ENCODE data around the gene BPIFB1. TPM values are rescaled to one million over a fixed set of nuclear protein-coding genes. Genes with fewer than 3 reads are reported as not detected.

BPIFB1 gene
- total and polyA plus RNA-seq, 2 of the 13 experiments (the other 11 are each of a cell fraction or from before 2014, with no cell fraction given) = 0.82 to 4.4 TPM

GRCh38 chr20:33281550-33282146 is 1.4 kb upstream of the BPIFB1 start (continued):
- TF ChIP-seq ATF4 (CRISPR knock-in tag; IDR thresholded peaks at IDR 0.05) (no peak), SMAD1 (CRISPR knock-in tag; IDR thresholded peaks at IDR 0.05; ENCODE audit: borderline replicate concordance, low read depth) (no peak), ZNF567 (CRISPR knock-in tag; IDR thresholded peaks at IDR 0.05; ENCODE audit: borderline replicate concordance) (no peak), ZNF788 (CRISPR knock-in tag; IDR thresholded peaks at IDR 0.05; ENCODE audit: borderline replicate concordance) (no peak), ZNF773 (CRISPR knock-in tag; IDR thresholded peaks at IDR 0.05; ENCODE audit: borderline replicate concordance) (no peak), ATAD3A (CRISPR knock-in tag; IDR thresholded peaks at IDR 0.05) (no peak), PTBP1 (IDR thresholded peaks at IDR 0.05; ENCODE audit: low read depth, low read length, poor library complexity, severe bottlenecking) (no peak), ZNF7 (CRISPR knock-in tag; IDR thresholded peaks at IDR 0.05) (no peak), LBX2 (CRISPR knock-in tag; IDR thresholded peaks at IDR 0.05; ENCODE audit: borderline replicate concordance) (no peak), E2F5 (CRISPR knock-in tag; conservative IDR thresholded peaks at IDR 0.05) (no peak), RERE (CRISPR knock-in tag; IDR thresholded peaks at IDR 0.05; ENCODE audit: low read depth) (no peak), ZNF749 (CRISPR knock-in tag; IDR thresholded peaks at IDR 0.05; ENCODE audit: borderline replicate concordance) (no peak), TRIM24 (CRISPR knock-in tag; IDR thresholded peaks at IDR 0.05) (peak; percentile 56; the same call in 1 of the 2 replicates), FOXA3 (CRISPR knock-in tag; IDR thresholded peaks at IDR 0.05) (no peak; the same call in 1 of the 2 replicates), ZSCAN20 (CRISPR knock-in tag; IDR thresholded peaks at IDR 0.05; ENCODE audit: borderline replicate concordance) (no peak), SOX6 (IDR thresholded peaks at IDR 0.05) (no peak), SOX6 (CRISPR knock-in tag; IDR thresholded peaks at IDR 0.05) (peak; percentile 25; the same call in 1 of the 2 replicates), HIVEP1 (CRISPR knock-in tag; IDR thresholded peaks at IDR 0.05) (no peak)
- TF ChIP-seq, protein P1, sequence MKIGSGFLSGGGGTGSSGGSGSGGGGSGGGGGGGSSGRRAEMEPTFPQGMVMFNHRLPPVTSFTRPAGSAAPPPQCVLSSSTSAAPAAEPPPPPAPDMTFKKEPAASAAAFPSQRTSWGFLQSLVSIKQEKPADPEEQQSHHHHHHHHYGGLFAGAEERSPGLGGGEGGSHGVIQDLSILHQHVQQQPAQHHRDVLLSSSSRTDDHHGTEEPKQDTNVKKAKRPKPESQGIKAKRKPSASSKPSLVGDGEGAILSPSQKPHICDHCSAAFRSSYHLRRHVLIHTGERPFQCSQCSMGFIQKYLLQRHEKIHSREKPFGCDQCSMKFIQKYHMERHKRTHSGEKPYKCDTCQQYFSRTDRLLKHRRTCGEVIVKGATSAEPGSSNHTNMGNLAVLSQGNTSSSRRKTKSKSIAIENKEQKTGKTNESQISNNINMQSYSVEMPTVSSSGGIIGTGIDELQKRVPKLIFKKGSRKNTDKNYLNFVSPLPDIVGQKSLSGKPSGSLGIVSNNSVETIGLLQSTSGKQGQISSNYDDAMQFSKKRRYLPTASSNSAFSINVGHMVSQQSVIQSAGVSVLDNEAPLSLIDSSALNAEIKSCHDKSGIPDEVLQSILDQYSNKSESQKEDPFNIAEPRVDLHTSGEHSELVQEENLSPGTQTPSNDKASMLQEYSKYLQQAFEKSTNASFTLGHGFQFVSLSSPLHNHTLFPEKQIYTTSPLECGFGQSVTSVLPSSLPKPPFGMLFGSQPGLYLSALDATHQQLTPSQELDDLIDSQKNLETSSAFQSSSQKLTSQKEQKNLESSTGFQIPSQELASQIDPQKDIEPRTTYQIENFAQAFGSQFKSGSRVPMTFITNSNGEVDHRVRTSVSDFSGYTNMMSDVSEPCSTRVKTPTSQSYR (CRISPR knock-in tag; IDR thresholded peaks at IDR 0.05; ENCODE audit: borderline replicate concordance) = peak; percentile 36; the same call in 1 of the 2 replicates

Data from HepG2 (cell line).